NB4 (cell line): ENCODE data around the gene MUC6.

Experiments
- DNase-seq: peaks from one replicate; pipeline ENCODE4 v3.0.0; 2010; ENCODE audit warnings: low read depth
- H3K4me3 ChIP-seq: one replicate; pipeline ENCODE4 v1.5.1; 2011; ENCODE audit warnings: mild to moderate bottlenecking, low read depth, low read length, moderate library complexity
- MYC ChIP-seq: IDR thresholded peaks from 2 replicates; pipeline ENCODE4 v1.6.1; 2011; ENCODE audit warnings: low read depth, low read length
- POLR2A ChIP-seq: IDR thresholded peaks from 2 replicates; pipeline ENCODE4 v1.6.1; 2011; ENCODE audit warnings: mild to moderate bottlenecking; ENCODE audit not compliant: insufficient read length; ENCODE audit errors: extremely low read depth
- TF ChIP-seq, protein P1 (sequence below): IDR thresholded peaks from 2 replicates; pipeline ENCODE4 v1.6.1; 2011; ENCODE audit warnings: low read depth, low read length
- TF ChIP-seq, protein P2 (sequence below): IDR thresholded peaks from one replicate; pipeline ENCODE4 v1.5.1; 2012; ENCODE audit warnings: low read depth, low read length

The MUC6 gene

DNA sequence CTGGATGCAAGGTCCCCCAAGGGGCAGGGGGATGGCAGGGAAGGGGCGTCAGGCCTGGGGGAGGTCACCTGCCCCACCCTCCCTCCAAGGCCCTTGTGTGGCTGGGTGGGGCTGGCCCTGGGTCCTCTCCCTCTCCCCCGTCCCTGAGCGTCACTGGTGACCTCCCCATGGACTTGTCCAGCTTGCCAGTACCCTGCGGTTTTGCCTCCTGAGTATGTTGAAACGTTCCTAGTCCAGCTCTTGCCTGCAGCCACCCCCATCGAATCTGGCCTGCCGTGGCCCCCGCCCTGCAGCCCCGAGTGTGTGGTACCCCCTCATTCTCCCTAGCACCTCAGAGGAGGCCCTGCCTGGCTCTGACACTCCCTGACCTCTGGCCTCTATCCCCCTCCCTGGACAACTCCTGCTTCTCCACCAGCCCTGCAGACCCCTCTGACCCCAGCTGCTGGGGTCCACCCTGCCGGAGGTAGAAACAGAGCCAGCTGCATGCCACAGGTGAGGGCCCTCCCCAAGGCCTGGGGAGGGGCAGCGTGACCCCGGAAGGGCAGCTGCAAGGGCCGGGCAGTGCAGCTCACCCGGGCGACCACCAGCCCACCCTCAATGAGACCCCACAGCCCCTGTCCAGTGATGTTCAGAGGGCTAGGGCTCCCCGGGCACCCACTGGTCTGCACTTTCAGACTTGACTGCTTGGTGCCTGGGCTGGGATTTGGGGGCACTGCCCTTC, 4.1 kb upstream of the MUC6 start:
- no peak for DNase-seq
- no peak overlapping the region for H3K4me3 ChIP-seq
- TF ChIP-seq MYC (no peak), POLR2A (no peak)
- TF ChIP-seq, protein P1, sequence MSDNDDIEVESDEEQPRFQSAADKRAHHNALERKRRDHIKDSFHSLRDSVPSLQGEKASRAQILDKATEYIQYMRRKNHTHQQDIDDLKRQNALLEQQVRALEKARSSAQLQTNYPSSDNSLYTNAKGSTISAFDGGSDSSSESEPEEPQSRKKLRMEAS: no peak
- TF ChIP-seq, protein P2, sequence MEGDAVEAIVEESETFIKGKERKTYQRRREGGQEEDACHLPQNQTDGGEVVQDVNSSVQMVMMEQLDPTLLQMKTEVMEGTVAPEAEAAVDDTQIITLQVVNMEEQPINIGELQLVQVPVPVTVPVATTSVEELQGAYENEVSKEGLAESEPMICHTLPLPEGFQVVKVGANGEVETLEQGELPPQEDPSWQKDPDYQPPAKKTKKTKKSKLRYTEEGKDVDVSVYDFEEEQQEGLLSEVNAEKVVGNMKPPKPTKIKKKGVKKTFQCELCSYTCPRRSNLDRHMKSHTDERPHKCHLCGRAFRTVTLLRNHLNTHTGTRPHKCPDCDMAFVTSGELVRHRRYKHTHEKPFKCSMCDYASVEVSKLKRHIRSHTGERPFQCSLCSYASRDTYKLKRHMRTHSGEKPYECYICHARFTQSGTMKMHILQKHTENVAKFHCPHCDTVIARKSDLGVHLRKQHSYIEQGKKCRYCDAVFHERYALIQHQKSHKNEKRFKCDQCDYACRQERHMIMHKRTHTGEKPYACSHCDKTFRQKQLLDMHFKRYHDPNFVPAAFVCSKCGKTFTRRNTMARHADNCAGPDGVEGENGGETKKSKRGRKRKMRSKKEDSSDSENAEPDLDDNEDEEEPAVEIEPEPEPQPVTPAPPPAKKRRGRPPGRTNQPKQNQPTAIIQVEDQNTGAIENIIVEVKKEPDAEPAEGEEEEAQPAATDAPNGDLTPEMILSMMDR: no peak

GRCh38 chr11:1039481-1040427, 3.2 kb upstream of the MUC6 start:
- DNase-seq: no peak
- TF ChIP-seq, protein P1: no peak
- TF ChIP-seq POLR2A: no peak
- no peak for TF ChIP-seq MYC
- no peak overlapping the region for H3K4me3 ChIP-seq

DNA sequence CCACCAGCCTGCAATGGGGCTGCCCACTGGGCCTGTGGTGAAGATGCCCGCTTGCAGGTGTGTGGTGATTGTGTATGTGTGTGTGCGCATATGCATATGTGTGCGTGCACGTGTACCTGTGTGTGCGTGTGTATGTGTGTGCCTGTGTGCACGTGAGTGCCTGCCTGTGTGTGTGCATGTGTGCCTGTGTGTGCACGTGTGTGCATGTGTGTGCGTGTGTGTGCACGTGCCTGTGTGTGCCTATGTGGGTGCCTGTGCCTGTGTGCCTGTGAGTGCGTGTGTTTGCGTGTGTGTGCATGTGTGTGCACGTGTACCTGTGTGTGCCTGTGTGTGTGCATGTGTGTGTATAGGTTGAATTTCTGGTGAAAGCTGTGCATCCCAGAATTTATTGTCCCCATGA, 2.4 kb upstream of the MUC6 start:
- TF ChIP-seq POLR2A: no peak
- TF ChIP-seq, protein P2: no peak
- TF ChIP-seq, protein P1: no peak
- no peak for DNase-seq

DNA sequence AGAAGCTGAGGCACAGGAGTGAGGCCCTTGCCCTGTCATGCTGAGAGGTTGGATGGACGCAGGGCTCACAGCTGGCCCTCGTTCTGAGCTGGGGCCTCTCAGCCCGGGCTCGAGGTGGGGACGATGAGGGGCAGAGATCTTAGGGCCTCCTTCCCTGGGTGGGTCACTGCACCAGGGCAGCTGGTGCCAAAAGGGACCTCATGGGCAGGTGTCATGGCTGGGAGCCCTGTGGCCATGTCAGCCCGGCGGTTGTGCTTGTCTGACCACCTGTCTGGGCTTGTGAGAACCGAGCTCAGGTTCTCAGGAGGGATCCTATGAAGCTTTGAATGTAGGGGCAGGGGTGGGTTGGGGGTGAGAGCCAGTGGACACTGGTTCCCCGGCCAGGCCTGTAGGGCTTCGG, 1.8 kb upstream of the MUC6 start:
- TF ChIP-seq, protein P1: no peak
- TF ChIP-seq MYC (no peak), POLR2A (no peak)
- TF ChIP-seq, protein P2: no peak
- DNase-seq: no peak
- H3K4me3 ChIP-seq: no peak overlapping the region

More for the DNA sequence above, 2.4 kb upstream of the MUC6 start:
- no peak overlapping the region for H3K4me3 ChIP-seq

DNA sequence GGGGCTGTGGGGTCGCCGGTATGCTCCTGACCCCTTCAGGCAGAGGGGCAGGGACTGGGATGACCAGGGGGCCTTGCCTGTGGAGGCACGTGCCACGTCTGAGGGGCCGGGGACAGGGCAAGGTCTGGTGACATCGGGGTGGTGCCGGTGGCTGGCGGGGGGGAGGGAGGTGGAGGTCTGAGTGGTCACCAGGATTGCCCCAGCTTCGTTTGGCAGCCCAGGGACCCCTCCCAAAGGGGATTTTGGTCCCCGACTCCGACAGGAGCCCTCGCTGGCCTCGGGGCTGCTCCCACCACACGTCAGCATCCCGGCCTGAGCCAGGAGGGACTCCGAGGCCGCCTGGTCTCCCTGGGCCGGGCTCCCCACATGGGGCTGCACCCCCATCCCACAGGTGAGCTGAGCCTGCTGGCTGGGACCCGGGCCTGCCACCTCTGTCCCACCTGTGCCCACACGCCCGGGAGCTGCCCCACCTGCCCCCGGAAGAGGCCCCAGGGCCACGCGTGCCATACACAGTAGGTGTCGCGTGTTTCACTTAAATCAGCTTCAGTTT, 1.1 kb upstream of the MUC6 start:
- TF ChIP-seq MYC (no peak), POLR2A (no peak)
- TF ChIP-seq, protein P2: no peak
- TF ChIP-seq, protein P1: no peak
- DNase-seq: no peak
- H3K4me3 ChIP-seq: no peak overlapping the region
